ENCODE measurements around the gene MACROD1.
A peak's percentile ranks its signal among the peaks of the same experiment; 100 is the strongest.

Gene MACROD1

GRCh38 chr11:64008914-64009633 lies 156.8 kb downstream of the MACROD1 start:
- DNase-seq = no peak

GRCh38 chr11:64008283-64008913 lies 157.5 kb downstream of the MACROD1 start:
- no peak for DNase-seq

GRCh38 chr11:64007629-64008282 lies 158.2 kb downstream of the MACROD1 start:
- DNase-seq = no peak

- no peak for DNase-seq
Observed at GRCh38 chr11:64007160-64007628, 158.7 kb downstream of the MACROD1 start.

- no peak for DNase-seq
Observed at GRCh38 chr11:64006398-64006797, 159.5 kb downstream of the MACROD1 start.

GRCh38 chr11:64005691-64006090 lies 160.2 kb downstream of the MACROD1 start:
- no peak for DNase-seq

GRCh38 chr11:64004590-64004984 lies 161.3 kb downstream of the MACROD1 start:
- DNase-seq = no peak

- no peak for DNase-seq
Observed at GRCh38 chr11:64003807-64004589, 161.9 kb downstream of the MACROD1 start.

GRCh38 chr11:64001484-64002420 lies 164.2 kb downstream of the MACROD1 start:
- no peak for DNase-seq

- DNase-seq = no peak
Observed at GRCh38 chr11:64000740-64001483, 165.0 kb downstream of the MACROD1 start.

GRCh38 chr11:64000026-64000739 lies 165.7 kb downstream of the MACROD1 start:
- peak; percentile 91 for DNase-seq

- DNase-seq = peak; percentile 88
Observed at GRCh38 chr11:63999349-64000025, 166.4 kb downstream of the MACROD1 start.

GRCh38 chr11:63998558-63999348 lies 167.2 kb downstream of the MACROD1 start:
- no peak for DNase-seq

GRCh38 chr11:63997801-63998337 lies 168.0 kb downstream of the MACROD1 start:
- no peak for DNase-seq

GRCh38 chr11:63997104-63997700 lies 168.7 kb downstream of the MACROD1 start:
- DNase-seq = no peak

GRCh38 chr11:63996512-63996911 lies 169.4 kb downstream of the MACROD1 start:
- no peak for DNase-seq

- no peak for DNase-seq
Observed at GRCh38 chr11:63993993-63994392, 171.9 kb downstream of the MACROD1 start.

- DNase-seq = no peak
Observed at GRCh38 chr11:63993100-63993499, 172.8 kb downstream of the MACROD1 start.
